GM12891 (cell line): ENCODE results near the gene PARD3.

Source experiments
- DNase-seq: peaks from one replicate; pipeline ENCODE4 v3.0.0; 2011; ENCODE audit warnings: low spot score; ENCODE audit not compliant: insufficient read length
- FAIRE-seq: peaks from 2 replicates; lab custom pipeline; 2011; peaks lifted over from hg19 to GRCh38; lab: Jason Lieb, UNC
- PAX5 ChIP-seq: IDR thresholded peaks from 2 replicates; pipeline ENCODE4 v1.6.1; 2011; ENCODE audit warnings: low read length, moderate library complexity, mild to moderate bottlenecking; ENCODE audit not compliant: insufficient read depth, severe bottlenecking
- POLR2A ChIP-seq: IDR thresholded peaks from 2 replicates; pipeline ENCODE4 v1.6.1; 2011; ENCODE audit warnings: low read depth, low read length, control low read depth
- POLR2AphosphoS5 ChIP-seq: IDR thresholded peaks from 2 replicates; pipeline ENCODE4 v1.6.1; 2011; ENCODE audit warnings: low read depth, low read length, control low read depth
- POU2F2 ChIP-seq: IDR thresholded peaks from 2 replicates; pipeline ENCODE4 v1.6.1; 2011; ENCODE audit warnings: low read depth, mild to moderate bottlenecking, control low read depth, low read length, moderate library complexity
- SPI1 ChIP-seq: IDR thresholded peaks from 2 replicates; pipeline ENCODE4 v1.6.1; 2011; ENCODE audit warnings: low read depth, low read length, control low read depth
- TAF1 ChIP-seq: IDR thresholded peaks from 2 replicates; pipeline ENCODE4 v1.6.1; 2011; ENCODE audit warnings: low read depth, low read length, control low read depth

PARD3 gene

GRCh38 chr10:34726862-34727261 lies 88.2 kb downstream of the PARD3 start:
- DNase-seq (no peak), FAIRE-seq (no peak)
- TF ChIP-seq PAX5 (no peak), SPI1 (0 out of 2 replicates have a peak, but pooled peaks have one; percentile 2), TAF1 (no peak), POU2F2 (no peak), POLR2A (no peak)

- no peak for TF ChIP-seq POU2F2
- TF ChIP-seq SPI1: no peak
- TF ChIP-seq TAF1: no peak
- DNase-seq (no peak), FAIRE-seq (peak; percentile 78)
Observed at GRCh38 chr10:34723750-34724149, 91.3 kb downstream of the PARD3 start.

- DNase-seq: no peak
- TF ChIP-seq PAX5 (no peak), POLR2A (no peak)
- FAIRE-seq: no peak
Observed at GRCh38 chr10:34722404-34722803, 92.7 kb downstream of the PARD3 start.

- TF ChIP-seq POLR2A (no peak), PAX5 (no peak), POU2F2 (no peak), TAF1 (no peak), POLR2AphosphoS5 (no peak), SPI1 (no peak)
- DNase-seq: no peak
- FAIRE-seq: no peak
Observed at GRCh38 chr10:34721208-34721840, 93.8 kb downstream of the PARD3 start.

- FAIRE-seq (no peak), DNase-seq (no peak)
- TF ChIP-seq SPI1: no peak
- no peak for TF ChIP-seq POU2F2
- TF ChIP-seq POLR2A: no peak
- TF ChIP-seq PAX5: no peak
- no peak for TF ChIP-seq POLR2AphosphoS5
- no peak for TF ChIP-seq TAF1
Observed at GRCh38 chr10:34719746-34720145, 95.3 kb downstream of the PARD3 start.

GRCh38 chr10:34719328-34719727 lies 95.8 kb downstream of the PARD3 start:
- DNase-seq (no peak), FAIRE-seq (no peak)
- TF ChIP-seq POU2F2: no peak
- TF ChIP-seq TAF1: no peak
- no peak for TF ChIP-seq SPI1
- no peak for TF ChIP-seq POLR2A
- TF ChIP-seq PAX5: no peak
- no peak for TF ChIP-seq POLR2AphosphoS5

GRCh38 chr10:34717429-34717828 lies 97.7 kb downstream of the PARD3 start:
- FAIRE-seq: no peak

GRCh38 chr10:34716958-34717357 lies 98.1 kb downstream of the PARD3 start:
- DNase-seq (no peak), FAIRE-seq (peak; percentile 59)
- no peak for TF ChIP-seq POLR2A
- TF ChIP-seq SPI1: peak; percentile 79

More at GRCh38 chr10:34717429-34717828, 97.7 kb downstream of the PARD3 start:
- no peak for TF ChIP-seq TAF1
- TF ChIP-seq POU2F2: no peak
- TF ChIP-seq SPI1: no peak
- DNase-seq: no peak

- TF ChIP-seq POLR2A (no peak), POU2F2 (no peak), POLR2AphosphoS5 (no peak), PAX5 (no peak), SPI1 (no peak), TAF1 (no peak)
- DNase-seq (no peak), FAIRE-seq (no peak)
Observed at GRCh38 chr10:34716234-34716633, 98.9 kb downstream of the PARD3 start.

- TF ChIP-seq TAF1 (no peak), POU2F2 (no peak), POLR2A (no peak), SPI1 (no peak), PAX5 (no peak), POLR2AphosphoS5 (no peak)
- DNase-seq (no peak), FAIRE-seq (no peak)
Observed at GRCh38 chr10:34715511-34716187, 99.4 kb downstream of the PARD3 start.
